ENCODE data around the gene IFI27.

IFI27 gene

GRCh38 chr14:94161981-94162380 is 51.4 kb downstream of the IFI27 start:
- CTCF ChIA-PET, result interaction anchor here (0.6 to 2.0 kb wide), 3 partner anchors 9 to 28 kb away, joined by 3 to 8 read pairs (median 6); no protein-coding TSS in a partner anchor
- POLR2A ChIA-PET, result no interaction called here
- DNase-seq (ENCODE audit: extremely low spot score), result no peak
- TF ChIP-seq SP1 (IDR thresholded peaks at IDR 0.05) (no peak), SUZ12 (IDR thresholded peaks at IDR 0.05) (no peak), TARDBP (IDR thresholded peaks at IDR 0.05) (no peak), BHLHE40 (IDR thresholded peaks at IDR 0.05; ENCODE audit: borderline replicate concordance) (no peak), CTBP1 (IDR thresholded peaks at IDR 0.05; ENCODE audit: borderline replicate concordance) (no peak), FOXM1 (IDR thresholded peaks at IDR 0.05; ENCODE audit: borderline replicate concordance) (no peak), FOXK2 (IDR thresholded peaks at IDR 0.05) (no peak), PKNOX1 (IDR thresholded peaks at IDR 0.05) (no peak), ZNF384 (IDR thresholded peaks at IDR 0.05) (no peak), L3MBTL2 (conservative IDR thresholded peaks at IDR 0.05) (no peak), ARNT (IDR thresholded peaks at IDR 0.05) (no peak), LEF1 (IDR thresholded peaks at IDR 0.05; ENCODE audit: borderline replicate concordance) (no peak), ELF4 (IDR thresholded peaks at IDR 0.05) (no peak), FOXA1 (IDR thresholded peaks at IDR 0.05) (no peak), NFRKB (IDR thresholded peaks at IDR 0.05) (no peak), HDGF (IDR thresholded peaks at IDR 0.05; ENCODE audit: borderline replicate concordance) (no peak)

GRCh38 chr14:94162466-94162865 is 51.9 kb downstream of the IFI27 start:
- ChIA-PET CTCF (interaction anchor here (0.6 to 2.0 kb wide), 3 partner anchors 9 to 25 kb away, joined by 3 to 8 read pairs (median 3); no protein-coding TSS in a partner anchor), POLR2A (no interaction called here)
- DNase-seq (ENCODE audit: extremely low spot score), result no peak
- TF ChIP-seq FOXA1 (IDR thresholded peaks at IDR 0.05) (no peak), FOXK2 (IDR thresholded peaks at IDR 0.05) (no peak), CTBP1 (IDR thresholded peaks at IDR 0.05; ENCODE audit: borderline replicate concordance) (no peak), L3MBTL2 (conservative IDR thresholded peaks at IDR 0.05) (no peak), SUZ12 (IDR thresholded peaks at IDR 0.05) (no peak), NFRKB (IDR thresholded peaks at IDR 0.05) (no peak), SP1 (IDR thresholded peaks at IDR 0.05) (no peak), BHLHE40 (IDR thresholded peaks at IDR 0.05; ENCODE audit: borderline replicate concordance) (no peak), ELF4 (IDR thresholded peaks at IDR 0.05) (no peak), ZNF384 (IDR thresholded peaks at IDR 0.05) (no peak), HDGF (IDR thresholded peaks at IDR 0.05; ENCODE audit: borderline replicate concordance) (no peak), TARDBP (IDR thresholded peaks at IDR 0.05) (no peak), LEF1 (IDR thresholded peaks at IDR 0.05; ENCODE audit: borderline replicate concordance) (no peak), ARNT (IDR thresholded peaks at IDR 0.05) (no peak), FOXM1 (IDR thresholded peaks at IDR 0.05; ENCODE audit: borderline replicate concordance) (no peak), PKNOX1 (IDR thresholded peaks at IDR 0.05) (no peak)

GRCh38 chr14:94163796-94164195 is 53.3 kb downstream of the IFI27 start:
- TF ChIP-seq FOXA1 (IDR thresholded peaks at IDR 0.05) (no peak), ARNT (IDR thresholded peaks at IDR 0.05) (no peak), FOXM1 (IDR thresholded peaks at IDR 0.05; ENCODE audit: borderline replicate concordance) (no peak), L3MBTL2 (conservative IDR thresholded peaks at IDR 0.05) (no peak)
- POLR2A ChIA-PET, result no interaction called here
- no peak for DNase-seq (ENCODE audit: extremely low spot score)
- CTCF ChIA-PET, result no interaction called here

GRCh38 chr14:94164685-94165431 is 54.3 kb downstream of the IFI27 start:
- CTCF ChIA-PET, result no interaction called here
- POLR2A ChIA-PET, result no interaction called here
- TF ChIP-seq SP1 (IDR thresholded peaks at IDR 0.05) (no peak), FOXM1 (IDR thresholded peaks at IDR 0.05; ENCODE audit: borderline replicate concordance) (no peak), TARDBP (IDR thresholded peaks at IDR 0.05) (no peak), LEF1 (IDR thresholded peaks at IDR 0.05; ENCODE audit: borderline replicate concordance) (no peak), HDGF (IDR thresholded peaks at IDR 0.05; ENCODE audit: borderline replicate concordance) (no peak), PKNOX1 (IDR thresholded peaks at IDR 0.05) (no peak), NFRKB (IDR thresholded peaks at IDR 0.05) (no peak), SUZ12 (IDR thresholded peaks at IDR 0.05) (no peak)
- no peak for DNase-seq (ENCODE audit: extremely low spot score)

DNA sequence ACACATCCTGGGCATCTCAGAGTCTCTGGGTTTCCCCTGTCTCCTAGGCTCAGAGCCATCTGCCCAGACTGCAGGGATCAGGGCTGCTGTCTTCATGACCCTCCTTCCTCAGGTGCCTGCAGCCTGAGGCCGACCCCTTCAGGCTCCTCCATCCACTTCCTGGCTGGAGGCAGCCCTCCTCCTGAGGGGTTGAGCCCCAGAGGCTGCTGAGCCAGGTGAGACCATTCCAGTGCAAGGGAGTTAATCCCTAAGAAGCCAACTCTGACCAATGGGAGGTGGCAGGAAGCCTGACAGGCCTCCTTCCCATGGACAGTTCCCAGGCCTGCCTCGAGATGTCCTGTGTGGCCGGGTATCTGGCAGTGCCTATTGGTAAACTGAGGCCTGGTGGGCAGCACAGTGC is 55.2 kb downstream of the IFI27 start:
- TF ChIP-seq FOXK2 (IDR thresholded peaks at IDR 0.05) (no peak), CTBP1 (IDR thresholded peaks at IDR 0.05; ENCODE audit: borderline replicate concordance) (no peak), NFRKB (IDR thresholded peaks at IDR 0.05) (no peak), SP1 (IDR thresholded peaks at IDR 0.05) (no peak), BHLHE40 (IDR thresholded peaks at IDR 0.05; ENCODE audit: borderline replicate concordance) (no peak), FOXM1 (IDR thresholded peaks at IDR 0.05; ENCODE audit: borderline replicate concordance) (no peak)
- ChIA-PET POLR2A (no interaction called here), CTCF (no interaction called here)
- DNase-seq (ENCODE audit: extremely low spot score), result no peak
